Thoracic aorta (tissue), 2 donors: Measurements from ENCODE around the gene ANO9. TPM values are rescaled to one million over a fixed set of nuclear protein-coding genes. Genes with fewer than 3 reads are reported as not detected.
"Not testable (repeated sequence)": the region's sequence is repeated elsewhere in the genome, so short reads cannot be mapped to it uniquely, and the experiment has no call there.

Experiments
- ATAC-seq: fragments of 150-250 bp; one replicate; pipeline ENCODE4 v1.8.0; 2017; ENCODE audit warnings: low read depth; ENCODE audit not compliant: insufficient number of reproducible peaks, low FRiP score
- DNase-seq: peaks from one replicate; pipeline ENCODE4 v3.0.0-alpha.2; 2020; ENCODE audit warnings: low spot score
- H3K27ac ChIP-seq, 2 donors: fragments of 200-600 bp; sonication (generic); 1 replicate in 1 of 2; 2 replicates in 1 of 2; pipeline ENCODE4 v1.5.1; 2016; ENCODE audit warnings: mild to moderate bottlenecking in 2 of 2, moderate library complexity in 2 of 2
- H3K27me3 ChIP-seq: fragments of 200-600 bp; sonication (generic); replicated peaks from 2 replicates; pipeline ENCODE4 v1.6.0; 2016; ENCODE audit warnings: mild to moderate bottlenecking; ENCODE audit not compliant: insufficient read depth
- H3K36me3 ChIP-seq: fragments of 200-600 bp; sonication (generic); one replicate; pipeline ENCODE4 v1.5.1; 2016
- H3K4me1 ChIP-seq, 2 donors: fragments of 200-600 bp; sonication (generic); 1 replicate in 1 of 2; 2 replicates in 1 of 2; pipeline versions ENCODE4 v1.5.1 to v1.6.0; 2016; ENCODE audit warnings: low read depth in 2 of 2, mild to moderate bottlenecking in 1 of 2; ENCODE audit not compliant: control insufficient read depth in 1 of 2
- H3K4me3 ChIP-seq: fragments of 200-600 bp; sonication (generic); 2 replicates; pipeline ENCODE4 v1.5.1; 2016; ENCODE audit warnings: mild to moderate bottlenecking
- H3K9me3 ChIP-seq: fragments of 200-600 bp; sonication (generic); 2 replicates; pipeline ENCODE4 v1.5.1; 2016
- total RNA-seq, 2 donors: library from RNA; depleted of rRNA; stranded (reverse); fragments of >200 nt; gene quantifications; one replicate each; pipeline versions ENCODE4 v1.1.0 to v1.2.3, GENCODE V29; 2016
- TF ChIP-seq, protein P1 (sequence below): fragments of 200-600 bp; sonication (generic); IDR thresholded peaks from one replicate; pipeline ENCODE4 v1.5.1; 2019; ENCODE audit warnings: antibody characterized with exemption

ANO9 gene
- total RNA-seq, 2 donors from 2014 or later, result 0.68 to 2.7 TPM

DNA sequence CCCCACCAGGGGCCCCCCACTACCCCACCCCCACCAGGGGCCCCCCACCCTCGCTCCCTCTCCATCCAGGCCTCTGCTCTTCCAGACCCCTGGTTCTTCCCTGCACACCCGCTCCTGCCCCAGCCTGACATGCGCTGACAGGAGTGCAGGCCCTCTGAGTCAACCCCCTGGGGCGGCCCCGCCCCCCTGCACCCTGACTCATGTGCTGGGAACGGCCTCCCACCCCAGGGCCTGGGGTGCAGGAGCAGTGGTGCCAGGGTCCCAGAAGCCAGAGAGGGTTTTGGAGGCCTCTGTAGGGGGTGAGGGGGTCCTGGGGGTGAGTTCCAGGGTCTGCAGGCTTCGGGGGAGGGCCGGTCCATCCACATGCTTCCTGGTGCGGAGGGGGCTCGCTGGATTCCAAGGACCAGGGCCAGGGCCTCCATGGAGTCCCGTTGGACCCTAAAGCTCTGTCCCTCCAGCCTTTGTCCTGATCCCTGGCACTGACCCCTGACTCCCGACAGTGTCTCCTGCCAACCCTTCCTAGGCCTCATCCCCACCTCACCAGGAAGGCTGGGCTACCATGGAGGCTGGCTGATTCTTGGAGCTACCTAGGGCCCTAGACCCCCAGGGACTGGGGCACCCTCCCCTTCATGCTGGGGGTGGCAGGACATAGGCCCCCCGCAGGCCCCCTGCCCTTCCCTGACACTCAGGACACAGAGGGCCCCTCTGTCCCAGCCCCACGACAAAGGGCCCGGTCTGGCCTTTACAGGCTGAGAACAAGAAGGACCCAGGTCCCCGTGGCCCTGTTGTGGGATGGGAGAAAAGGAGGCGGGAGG lies 48.4 kb downstream of the ANO9 start:
- H3K9me3 ChIP-seq, result no peaks in the 10 kb centered on the region
- ATAC-seq (no peak), DNase-seq (no peak)
- H3K27me3 ChIP-seq, result no peaks in the 10 kb centered on the region
- peaks cover 0 to 7% of the 10 kb centered on the region in 2 donors for H3K4me1 ChIP-seq
- H3K36me3 ChIP-seq, result no peaks in the 10 kb centered on the region
- H3K27ac ChIP-seq, result no peak overlapping the region
- H3K4me3 ChIP-seq, result no peak overlapping the region
- TF ChIP-seq, protein P1, sequence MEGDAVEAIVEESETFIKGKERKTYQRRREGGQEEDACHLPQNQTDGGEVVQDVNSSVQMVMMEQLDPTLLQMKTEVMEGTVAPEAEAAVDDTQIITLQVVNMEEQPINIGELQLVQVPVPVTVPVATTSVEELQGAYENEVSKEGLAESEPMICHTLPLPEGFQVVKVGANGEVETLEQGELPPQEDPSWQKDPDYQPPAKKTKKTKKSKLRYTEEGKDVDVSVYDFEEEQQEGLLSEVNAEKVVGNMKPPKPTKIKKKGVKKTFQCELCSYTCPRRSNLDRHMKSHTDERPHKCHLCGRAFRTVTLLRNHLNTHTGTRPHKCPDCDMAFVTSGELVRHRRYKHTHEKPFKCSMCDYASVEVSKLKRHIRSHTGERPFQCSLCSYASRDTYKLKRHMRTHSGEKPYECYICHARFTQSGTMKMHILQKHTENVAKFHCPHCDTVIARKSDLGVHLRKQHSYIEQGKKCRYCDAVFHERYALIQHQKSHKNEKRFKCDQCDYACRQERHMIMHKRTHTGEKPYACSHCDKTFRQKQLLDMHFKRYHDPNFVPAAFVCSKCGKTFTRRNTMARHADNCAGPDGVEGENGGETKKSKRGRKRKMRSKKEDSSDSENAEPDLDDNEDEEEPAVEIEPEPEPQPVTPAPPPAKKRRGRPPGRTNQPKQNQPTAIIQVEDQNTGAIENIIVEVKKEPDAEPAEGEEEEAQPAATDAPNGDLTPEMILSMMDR, result no peak

DNA sequence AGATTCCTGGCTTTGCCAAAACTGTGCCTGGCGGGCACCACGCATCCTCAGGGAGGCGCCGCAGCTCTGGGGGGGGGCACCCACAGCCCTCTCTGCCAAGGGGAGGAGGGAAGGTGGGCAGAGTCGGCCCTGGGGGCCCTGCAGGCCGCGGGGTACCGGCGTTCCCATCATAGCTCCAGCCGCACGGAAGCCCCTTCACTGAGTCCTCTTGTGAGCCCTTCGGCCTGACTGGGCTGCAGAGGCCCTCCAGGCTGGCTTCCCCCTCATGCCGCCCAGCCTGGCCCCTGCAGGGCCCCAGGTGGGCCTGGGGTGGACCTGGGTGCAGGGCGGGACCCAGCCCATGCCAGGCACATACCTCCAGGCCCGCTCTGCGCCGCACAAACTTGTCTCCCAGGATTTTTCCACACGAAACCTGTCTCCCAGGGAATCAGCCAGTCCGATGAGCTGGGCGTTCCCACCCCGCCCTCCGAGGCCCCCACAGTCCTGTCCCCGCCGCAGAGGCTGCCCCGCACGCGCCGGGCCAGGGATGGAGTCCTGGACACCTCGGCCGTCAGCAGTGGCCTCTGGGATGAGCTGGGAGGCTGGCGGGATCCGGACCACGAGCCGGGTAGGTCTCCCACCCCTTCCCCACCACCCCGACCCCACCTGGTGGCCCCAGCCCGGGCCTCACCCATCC lies 49.6 kb downstream of the ANO9 start:
- H3K9me3 ChIP-seq, result no peaks in the 10 kb centered on the region
- no peak overlapping the region for H3K27ac ChIP-seq
- no peaks in the 10 kb centered on the region for H3K27me3 ChIP-seq
- ATAC-seq (no peak), DNase-seq (no peak)
- H3K36me3 ChIP-seq, result no peaks in the 10 kb centered on the region
- H3K4me1 ChIP-seq, result peaks cover 0 to 7% of the 10 kb centered on the region in 2 donors
- TF ChIP-seq, protein P1, result no peak
- no peak overlapping the region for H3K4me3 ChIP-seq

DNA sequence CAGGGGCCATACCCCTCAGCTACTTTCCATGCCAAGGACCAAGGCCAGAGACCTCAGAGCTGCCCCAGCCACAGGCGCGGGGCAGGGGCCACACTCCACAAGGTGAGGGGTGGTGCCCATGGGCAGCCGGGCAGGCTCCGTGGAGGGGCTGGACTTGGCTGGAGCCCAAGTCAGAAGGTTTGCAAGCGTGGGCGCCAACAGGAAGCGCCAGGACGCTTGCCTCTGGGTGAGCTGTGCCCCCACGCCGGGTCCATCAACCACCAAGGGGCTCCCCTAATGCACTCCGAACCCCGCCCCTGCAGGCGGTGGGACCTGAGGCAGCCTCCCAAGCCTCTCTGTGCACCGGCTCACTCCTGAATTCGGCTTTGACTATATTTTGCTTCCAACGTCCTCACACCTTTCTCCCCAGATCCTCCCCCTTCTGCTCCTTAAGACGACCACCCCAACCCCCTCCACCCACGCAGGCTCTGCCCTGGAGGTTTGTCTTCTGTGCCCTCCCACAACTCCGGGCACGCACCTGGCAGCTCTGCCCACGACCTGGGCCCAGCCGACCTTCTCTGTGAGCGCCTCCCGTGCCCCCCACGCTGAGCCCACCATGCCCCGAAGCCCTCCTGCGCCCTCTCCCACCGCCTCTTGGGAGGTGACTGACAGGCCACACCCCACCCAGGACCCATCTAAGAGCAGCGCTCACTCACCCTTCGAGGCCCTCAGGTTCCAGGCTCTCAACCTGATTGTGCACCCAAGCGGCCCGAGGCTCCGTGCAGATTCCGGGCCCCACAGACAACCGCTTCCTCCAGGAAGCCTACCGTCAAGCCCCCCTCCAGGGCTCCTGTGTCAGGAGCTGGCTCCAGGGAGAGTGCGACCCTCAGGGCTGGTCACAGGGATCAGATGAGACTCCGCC lies 50.4 kb downstream of the ANO9 start:
- no peaks in the 10 kb centered on the region for H3K4me1 ChIP-seq
- H3K4me3 ChIP-seq, result no peak overlapping the region
- no peaks in the 10 kb centered on the region for H3K36me3 ChIP-seq
- H3K9me3 ChIP-seq, result peaks cover 3% of the 10 kb centered on the region
- H3K27ac ChIP-seq, result no peak overlapping the region
- no peak for ATAC-seq
- TF ChIP-seq, protein P1, result no peak
- H3K27me3 ChIP-seq, result no peaks in the 10 kb centered on the region
- DNase-seq, result no peak

DNA sequence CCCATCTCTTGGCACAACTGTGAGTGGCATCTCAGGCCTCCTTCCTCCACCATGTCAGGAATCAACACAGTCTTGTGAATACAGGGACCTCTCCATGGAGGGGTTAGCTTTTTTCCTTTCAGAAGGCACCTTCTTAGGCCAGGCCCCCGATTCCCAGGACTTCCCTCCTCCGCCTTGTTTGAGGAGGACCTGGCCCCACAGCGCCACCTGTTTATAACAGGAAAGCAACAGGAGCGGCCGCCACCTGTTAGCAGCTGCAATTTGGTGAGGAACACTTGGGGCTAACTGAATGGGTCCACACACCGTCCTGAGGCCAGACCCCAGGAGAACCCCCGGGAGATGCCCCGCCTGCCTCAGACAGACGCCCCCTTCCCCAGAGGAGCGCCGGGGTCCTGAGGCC lies 51.6 kb downstream of the ANO9 start:
- no peak overlapping the region for H3K27ac ChIP-seq
- DNase-seq (no peak), ATAC-seq (no peak)
- no peaks in the 10 kb centered on the region for H3K36me3 ChIP-seq
- H3K4me3 ChIP-seq, result no peak overlapping the region
- H3K4me1 ChIP-seq, result no peaks in the 10 kb centered on the region
- no peaks in the 10 kb centered on the region for H3K27me3 ChIP-seq
- peaks cover 3% of the 10 kb centered on the region for H3K9me3 ChIP-seq
- TF ChIP-seq, protein P1, result no peak

DNA sequence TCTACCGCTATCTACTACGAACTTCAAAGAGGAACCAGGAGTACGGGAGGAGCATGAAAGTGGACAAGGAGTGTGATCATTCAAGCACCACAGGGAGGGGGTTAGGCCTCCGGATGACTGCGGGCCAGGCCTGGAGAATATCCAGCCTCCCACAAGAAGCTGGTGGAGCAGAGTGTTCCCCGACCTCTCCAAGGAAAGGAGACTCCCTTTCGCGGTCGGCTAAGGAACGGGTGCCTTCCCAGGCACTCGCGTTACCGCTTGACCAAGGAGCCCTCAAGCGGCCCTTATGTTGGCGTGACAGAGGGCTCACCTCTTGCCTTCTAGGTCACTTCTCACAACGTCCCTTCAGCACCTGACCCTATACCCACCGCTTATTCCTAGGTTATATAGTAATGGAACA lies 52.4 kb downstream of the ANO9 start:
- H3K4me1 ChIP-seq, H3K27me3 ChIP-seq, DNase-seq, H3K27ac ChIP-seq, H3K9me3 ChIP-seq, H3K4me3 ChIP-seq, ATAC-seq, H3K36me3 ChIP-seq: not testable (repeated sequence)
